Left ventricle myocardium inferior (tissue), 1 donor: ENCODE results near the gene GLP2R. TPM values are rescaled to one million over a fixed set of nuclear protein-coding genes. Genes with fewer than 3 reads are reported as not detected.

Source experiments
- DNase-seq: peaks from one replicate; pipeline ENCODE4 v3.0.0-alpha.2; 2020
- H3K27ac ChIP-seq: fragments of 200-600 bp; replicated peaks from 2 replicates; pipeline ENCODE4 v1.8.0; 2021
- H3K27me3 ChIP-seq: fragments of 200-600 bp; 2 replicates; pipeline ENCODE4 v1.8.0; 2021; ENCODE audit warnings: low read depth
- H3K36me3 ChIP-seq: fragments of 200-600 bp; 2 replicates; pipeline ENCODE4 v1.8.0; 2021
- H3K4me1 ChIP-seq: fragments of 200-600 bp; 2 replicates; pipeline ENCODE4 v1.8.0; 2021
- H3K4me3 ChIP-seq: fragments of 200-600 bp; 2 replicates; pipeline ENCODE4 v1.8.0; 2021; ENCODE audit warnings: mild to moderate bottlenecking, moderate library complexity
- H3K9me3 ChIP-seq: fragments of 200-600 bp; replicated peaks from 2 replicates; pipeline ENCODE4 v1.8.0; 2021
- CTCF ChIP-seq: fragments of 200-600 bp; IDR thresholded peaks from 2 replicates; pipeline ENCODE4 v1.8.0; 2021; ENCODE audit warnings: antibody characterized with exemption, mild to moderate bottlenecking, borderline replicate concordance
- intact Hi-C: fragments of 100-400 bp; cut with micrococcal nuclease; formaldehyde crosslinking; loops from one replicate; pipeline ENCODE4 v1.11.0; 2022
- total RNA-seq: library from RNA; stranded (reverse); fragmentation: NEBNext Ultra II Directional; extraction: Animal tissue kit (Norgen Biotek cat#: 25700); gene quantifications from one replicate; pipeline ENCODE4 v1.2.1, GENCODE V29; 2021
- donor health status: DM: no; HTN: yes; CAD: no; lungs with severe emphysema.

GLP2R gene
- total RNA-seq, 1 donor from 2014 or later: not detected

- Histone ChIP-seq H3K9me3 (peaks cover 21% of the 10 kb centered on the region), H3K4me3 (no peak overlapping the region), H3K4me1 (peaks cover 8% of the 10 kb centered on the region), H3K27me3 (no peaks in the 10 kb centered on the region), H3K36me3 (no peaks in the 10 kb centered on the region), H3K27ac (no peak overlapping the region)
- no peak for TF ChIP-seq CTCF
- no peak for DNase-seq
- intact Hi-C loops: no loop called here
Observed at GRCh38 chr17:9878786-9879525, 53.2 kb downstream of the GLP2R start.

GRCh38 chr17:9880582-9880999 is 54.9 kb downstream of the GLP2R start:
- peaks cover 30% of the 10 kb centered on the region for H3K9me3 ChIP-seq
- DNase-seq: no peak
- no peaks in the 10 kb centered on the region for H3K27me3 ChIP-seq
- intact Hi-C loops: no loop called here
- peaks cover 8% of the 10 kb centered on the region for H3K4me1 ChIP-seq
- no peak overlapping the region for H3K27ac ChIP-seq
- no peaks in the 10 kb centered on the region for H3K36me3 ChIP-seq
- H3K4me3 ChIP-seq: no peak overlapping the region
- TF ChIP-seq CTCF: no peak

GRCh38 chr17:9883451-9883850 is 57.7 kb downstream of the GLP2R start:
- H3K4me1 ChIP-seq: peaks cover 8% of the 10 kb centered on the region
- DNase-seq: no peak
- intact Hi-C loops: no loop called here
- H3K4me3 ChIP-seq: no peak overlapping the region
- no peaks in the 10 kb centered on the region for H3K36me3 ChIP-seq
- no peak for TF ChIP-seq CTCF
- no peaks in the 10 kb centered on the region for H3K27me3 ChIP-seq
- peaks cover 30% of the 10 kb centered on the region for H3K9me3 ChIP-seq
- no peak overlapping the region for H3K27ac ChIP-seq

- peaks cover 5% of the 10 kb centered on the region for H3K4me1 ChIP-seq
- no peak for DNase-seq
- no peak overlapping the region for H3K27ac ChIP-seq
- intact Hi-C loops: no loop called here
- peaks cover 4% of the 10 kb centered on the region for H3K27me3 ChIP-seq
- no peaks in the 10 kb centered on the region for H3K36me3 ChIP-seq
- no peak overlapping the region for H3K4me3 ChIP-seq
- H3K9me3 ChIP-seq: peaks cover 30% of the 10 kb centered on the region
- no peak for TF ChIP-seq CTCF
Observed at GRCh38 chr17:9886141-9886930, 60.6 kb downstream of the GLP2R start.

GRCh38 chr17:9887508-9887907 is 61.8 kb downstream of the GLP2R start:
- DNase-seq: no peak
- no peak for TF ChIP-seq CTCF
- Histone ChIP-seq H3K27me3 (peaks cover 4% of the 10 kb centered on the region), H3K27ac (no peak overlapping the region), H3K36me3 (no peaks in the 10 kb centered on the region), H3K4me3 (no peak overlapping the region), H3K4me1 (peaks cover 5% of the 10 kb centered on the region), H3K9me3 (peaks cover 24% of the 10 kb centered on the region)
- intact Hi-C loops: no loop called here
